ENCODE measurements around the gene MACF1.

The MACF1 gene

DNA sequence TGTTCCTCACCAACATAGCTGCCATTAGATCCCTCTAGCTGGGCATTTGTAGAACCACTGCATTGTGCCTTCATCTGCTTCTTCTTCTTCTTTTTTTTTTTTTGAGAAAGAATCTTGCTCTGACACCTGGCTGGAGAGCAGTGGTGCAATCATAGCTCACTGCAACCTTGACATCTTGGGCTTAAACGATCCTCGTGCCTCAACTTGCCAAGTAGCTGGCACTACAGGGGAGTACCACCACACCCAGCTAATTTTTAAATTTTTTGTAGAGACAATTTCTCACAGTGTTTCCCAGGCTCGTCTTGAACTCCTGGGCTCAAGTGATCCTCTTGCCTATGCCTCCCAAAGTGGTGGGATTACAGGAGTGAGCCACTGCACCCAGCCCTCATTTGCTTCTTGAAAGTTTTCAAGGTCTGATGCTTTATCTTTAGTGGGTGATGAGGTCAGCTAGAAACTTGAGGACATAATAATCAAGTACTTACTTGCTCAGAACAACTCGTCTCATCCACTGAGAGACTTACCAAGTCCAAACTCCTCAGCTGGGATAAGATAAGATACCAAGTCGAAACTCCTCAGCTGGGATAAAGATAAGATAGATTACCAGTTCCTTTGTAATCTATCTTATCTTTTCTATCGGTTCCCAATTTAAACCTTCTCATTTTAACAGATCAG, 71.5 kb downstream of the MACF1 start:
- no peak overlapping the region for H3K4me2 ChIP-seq
- TF ChIP-seq Cebpa-rat (IDR thresholded peaks at IDR 0.05), result no peak
- H3K9me3 ChIP-seq (replicated peaks in 1 of 11), result no peaks in the 10 kb centered on the region
- no peak overlapping the region for H3K4me3 ChIP-seq
- H3K4me1 ChIP-seq, result peaks cover 15 to 50% (median 35%) of the 10 kb centered on the region in 10 experiments
- no peaks in the 10 kb centered on the region for H3K27me3 ChIP-seq
- peaks cover 19 to 99% (median 56%) of the 10 kb centered on the region in 11 experiments; a peak in 18 of 22 replicates for H4K20me1 ChIP-seq
- no peak overlapping the region for H3K27ac ChIP-seq
- no peak overlapping the region for H3K9ac ChIP-seq
- H3K36me3 ChIP-seq, result peaks cover 0 to 39% (median 11%) of the 10 kb centered on the region in 11 experiments; a peak in 14 of 22 replicates

DNA sequence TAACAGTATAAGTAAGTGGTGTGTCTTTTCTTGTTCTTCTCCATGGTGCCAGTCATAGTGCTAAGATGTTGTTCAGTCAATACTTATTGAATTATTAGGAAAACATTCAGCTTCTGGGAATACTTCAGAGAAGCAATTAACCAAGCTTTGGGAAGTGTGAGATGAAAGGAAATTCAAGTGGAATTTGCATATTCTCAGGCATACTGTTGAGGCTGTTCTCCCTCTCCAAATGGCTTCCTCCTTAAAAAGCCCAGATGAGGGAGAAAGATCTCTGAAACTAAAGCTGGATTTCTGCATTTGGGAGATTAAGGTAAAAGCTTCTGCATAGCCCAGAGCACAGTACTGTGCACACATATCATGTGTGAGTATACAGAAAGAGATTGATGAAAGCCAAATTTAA, 73.4 kb downstream of the MACF1 start:
- H3K4me2 ChIP-seq, result peak overlapping the region in 1 of 11 experiments; percentile 28; a peak in 1 of 22 replicates
- H3K9ac ChIP-seq, result no peak overlapping the region
- peaks cover 12 to 99% (median 47%) of the 10 kb centered on the region in 11 experiments; a peak in 17 of 22 replicates for H4K20me1 ChIP-seq
- H3K4me1 ChIP-seq, result peaks cover 0 to 39% (median 22%) of the 10 kb centered on the region in 10 experiments; a peak in 17 of 20 replicates
- H3K27ac ChIP-seq, result no peak overlapping the region
- no peak overlapping the region for H3K4me3 ChIP-seq
- TF ChIP-seq Cebpa-rat (IDR thresholded peaks at IDR 0.05), result no peak
- H3K36me3 ChIP-seq, result peaks cover 12 to 57% (median 25%) of the 10 kb centered on the region in 11 experiments
- no peaks in the 10 kb centered on the region for H3K27me3 ChIP-seq
- no peaks in the 10 kb centered on the region for H3K9me3 ChIP-seq (replicated peaks in 1 of 11)

DNA sequence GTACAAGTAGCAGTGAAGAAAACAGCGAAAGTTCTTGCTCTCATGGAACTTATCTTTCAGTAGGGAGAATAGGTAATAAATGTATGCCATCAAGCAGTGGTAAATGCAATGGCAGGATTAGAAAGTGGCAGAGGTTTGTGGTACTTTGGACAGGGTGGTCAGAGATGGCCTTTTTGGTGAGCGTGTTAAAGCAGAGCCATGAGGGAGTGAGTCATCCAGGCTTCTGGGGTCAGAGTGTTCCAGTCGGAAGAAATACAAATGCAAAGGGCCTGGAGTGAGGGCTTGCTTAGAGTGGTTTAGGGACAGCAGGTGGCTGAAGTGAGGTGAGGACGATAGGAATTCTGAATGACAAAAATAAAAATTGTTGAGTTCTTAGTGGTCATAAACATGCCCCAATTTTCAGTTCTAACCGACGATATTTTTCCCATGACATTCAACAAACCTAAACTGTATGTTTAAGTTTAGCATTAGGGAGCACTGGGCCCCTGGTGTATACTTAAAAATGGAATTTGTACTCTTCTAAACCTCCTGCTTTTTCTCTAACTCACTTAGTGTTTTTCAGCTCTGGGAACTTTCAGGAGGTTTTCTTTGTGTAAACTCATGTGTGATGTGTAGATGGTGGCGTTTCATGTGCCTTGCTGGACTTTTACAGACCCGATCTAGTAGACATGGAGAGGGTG, 78.2 kb downstream of the MACF1 start:
- Histone ChIP-seq H3K4me2 (peak overlapping the region in 7 of 11 experiments; percentile 18 to 82 (median 61); a peak in 12 of 22 replicates), H3K4me1 (peaks cover 18 to 54% (median 36%) of the 10 kb centered on the region in 10 experiments), H3K4me3 (no peak overlapping the region), H4K20me1 (peaks cover 8 to 84% (median 43%) of the 10 kb centered on the region in 11 experiments; a peak in 16 of 22 replicates), H3K9ac (no peak overlapping the region), H3K9me3 (replicated peaks in 1 of 11) (no peaks in the 10 kb centered on the region), H3K36me3 (peaks cover 59 to 79% (median 64%) of the 10 kb centered on the region in 11 experiments), H3K27ac (no peak overlapping the region), H3K27me3 (no peaks in the 10 kb centered on the region)
- TF ChIP-seq Cebpa-rat (IDR thresholded peaks at IDR 0.05), result no peak

DNA sequence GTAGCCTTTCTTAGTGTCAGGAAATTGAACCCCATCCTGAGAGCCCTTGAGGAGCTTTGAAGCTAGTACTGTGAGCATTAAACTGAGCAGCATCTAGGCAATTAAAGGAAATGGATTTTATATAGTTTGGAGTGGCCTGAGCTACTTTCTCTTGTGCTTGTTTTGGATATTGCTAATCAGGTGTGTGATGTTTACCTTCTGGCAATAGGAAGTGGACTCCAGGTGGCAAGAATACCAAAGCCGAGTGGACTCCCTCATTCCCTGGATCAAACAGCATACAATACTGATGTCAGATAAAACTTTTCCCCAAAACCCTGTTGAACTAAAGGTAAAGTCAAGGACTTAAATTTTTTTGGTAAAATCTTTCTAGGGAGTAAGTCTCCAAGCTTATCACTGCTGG, 79.4 kb downstream of the MACF1 start:
- H3K4me3 ChIP-seq, result no peak overlapping the region
- peaks cover 12 to 43% (median 33%) of the 10 kb centered on the region in 10 experiments for H3K4me1 ChIP-seq
- H3K4me2 ChIP-seq, result peak overlapping the region in 8 of 11 experiments; percentile 3 to 82 (median 58); a peak in 14 of 22 replicates
- no peak for TF ChIP-seq Cebpa-rat (IDR thresholded peaks at IDR 0.05)
- no peaks in the 10 kb centered on the region for H3K9me3 ChIP-seq (replicated peaks in 1 of 11)
- H3K9ac ChIP-seq, result no peak overlapping the region
- peaks cover 3 to 72% (median 33%) of the 10 kb centered on the region in 11 experiments; a peak in 16 of 22 replicates for H4K20me1 ChIP-seq
- H3K27ac ChIP-seq, result no peak overlapping the region
- H3K27me3 ChIP-seq, result no peaks in the 10 kb centered on the region
- H3K36me3 ChIP-seq, result peaks cover 71 to 91% (median 76%) of the 10 kb centered on the region in 11 experiments

DNA sequence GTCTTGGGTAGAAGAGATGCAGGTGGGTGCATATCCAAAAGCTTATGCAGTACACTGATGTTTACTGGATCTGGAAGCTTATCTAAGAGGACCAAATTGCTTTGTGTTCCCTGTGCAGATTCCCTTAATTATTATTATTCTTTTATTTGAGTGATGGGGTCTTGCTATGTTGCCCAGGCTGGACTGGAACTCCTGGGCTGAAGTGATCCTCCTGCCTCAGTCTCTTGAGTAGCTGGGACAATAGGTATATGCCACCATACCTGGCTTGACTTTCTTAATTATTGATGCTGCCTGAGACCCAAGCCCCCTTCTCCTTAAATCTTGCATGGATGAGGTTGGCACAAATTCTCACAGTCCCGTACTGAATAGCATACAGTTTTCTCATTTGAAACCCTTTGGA, 83.0 kb downstream of the MACF1 start:
- H3K9ac ChIP-seq, result no peak overlapping the region
- no peak overlapping the region for H3K4me3 ChIP-seq

DNA sequence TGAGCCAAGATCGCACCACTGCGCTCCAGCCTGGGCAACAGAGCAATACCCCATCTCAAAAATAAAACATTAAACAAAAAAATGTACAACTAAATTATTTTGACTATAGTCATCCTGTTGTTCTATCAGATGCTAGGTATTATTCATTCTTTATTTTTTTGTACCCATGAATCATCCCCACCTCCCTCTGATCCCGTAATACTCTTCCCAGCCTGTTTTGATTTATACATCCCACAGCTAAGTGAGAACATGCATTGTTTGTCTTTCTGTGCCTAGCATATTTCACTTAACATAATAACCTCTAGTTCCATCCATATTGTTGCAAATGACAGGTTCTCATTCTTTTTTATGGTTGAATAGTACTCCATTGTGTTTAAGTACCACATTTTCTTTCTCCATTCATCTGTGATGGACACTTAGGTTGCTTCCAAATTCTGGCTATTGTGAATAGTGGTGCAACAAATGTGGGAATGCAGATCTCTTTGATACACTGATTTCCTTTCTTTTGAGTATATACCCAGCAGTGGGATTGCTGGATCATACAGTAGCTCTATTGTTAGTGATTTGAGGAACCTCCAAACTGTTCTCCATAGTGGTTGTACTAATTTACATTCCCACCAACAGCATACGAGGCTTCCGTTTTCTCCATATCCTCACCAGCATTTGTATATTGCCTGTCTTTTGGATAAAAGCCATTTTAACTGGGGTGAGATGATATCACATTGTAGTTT, 84.4 kb downstream of the MACF1 start:
- Histone ChIP-seq H3K4me3 (no peak overlapping the region), H3K4me2 (no peak overlapping the region), H3K27me3 (no peaks in the 10 kb centered on the region), H3K4me1 (peaks cover 9 to 20% (median 16%) of the 10 kb centered on the region in 10 experiments), H3K9me3 (replicated peaks in 1 of 11) (no peaks in the 10 kb centered on the region), H3K36me3 (peaks cover 96 to 100% (median 99%) of the 10 kb centered on the region in 11 experiments), H3K9ac (no peak overlapping the region), H3K27ac (no peak overlapping the region), H4K20me1 (peaks cover 0 to 42% (median 5%) of the 10 kb centered on the region in 11 experiments; a peak in 7 of 22 replicates)
- TF ChIP-seq Cebpa-rat (IDR thresholded peaks at IDR 0.05), result no peak

More for the DNA sequence above, 83.0 kb downstream of the MACF1 start:
- H4K20me1 ChIP-seq, result peaks cover 0 to 56% (median 11%) of the 10 kb centered on the region in 11 experiments; a peak in 8 of 22 replicates
- H3K27me3 ChIP-seq, result no peaks in the 10 kb centered on the region
- H3K4me1 ChIP-seq, result peaks cover 9 to 33% (median 29%) of the 10 kb centered on the region in 10 experiments
- TF ChIP-seq Cebpa-rat (IDR thresholded peaks at IDR 0.05), result no peak
- peaks cover 96 to 100% (median 99%) of the 10 kb centered on the region in 11 experiments for H3K36me3 ChIP-seq
- H3K27ac ChIP-seq, result no peak overlapping the region
- H3K4me2 ChIP-seq, result no peak overlapping the region
- H3K9me3 ChIP-seq (replicated peaks in 1 of 11), result no peaks in the 10 kb centered on the region

DNA sequence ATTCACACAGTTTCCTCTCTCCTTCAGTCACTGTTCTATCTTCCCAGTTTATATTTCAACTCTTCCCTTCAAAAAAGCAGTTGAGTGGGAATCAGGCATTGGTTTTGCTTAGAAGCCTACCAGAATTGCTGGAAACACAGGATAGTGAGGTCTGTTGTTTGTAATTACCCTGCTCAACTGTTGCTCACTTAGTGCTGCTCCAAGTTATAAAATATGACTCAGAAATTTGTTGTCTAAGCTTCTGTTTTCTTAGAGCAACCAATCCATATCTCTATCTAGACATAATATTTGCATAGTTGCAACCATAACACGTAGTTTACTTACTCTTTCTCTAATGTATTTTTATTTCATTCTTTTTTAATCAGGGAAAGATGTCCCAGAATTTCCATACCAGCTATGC, 87.9 kb downstream of the MACF1 start:
- Histone ChIP-seq H3K9me3 (replicated peaks in 1 of 11) (no peaks in the 10 kb centered on the region), H3K36me3 (peaks cover 95 to 100% (median 97%) of the 10 kb centered on the region in 11 experiments), H4K20me1 (peaks cover 0 to 23% (median 0%) of the 10 kb centered on the region in 11 experiments; a peak in 4 of 22 replicates), H3K27me3 (no peaks in the 10 kb centered on the region), H3K4me1 (peaks cover 0 to 10% (median 2%) of the 10 kb centered on the region in 10 experiments; a peak in 5 of 20 replicates), H3K27ac (no peak overlapping the region), H3K4me2 (no peak overlapping the region), H3K4me3 (no peak overlapping the region), H3K9ac (peak overlapping the region in 1 of 11 experiments; percentile 7; a peak in 1 of 22 replicates)
- no peak for TF ChIP-seq Cebpa-rat (IDR thresholded peaks at IDR 0.05)

DNA sequence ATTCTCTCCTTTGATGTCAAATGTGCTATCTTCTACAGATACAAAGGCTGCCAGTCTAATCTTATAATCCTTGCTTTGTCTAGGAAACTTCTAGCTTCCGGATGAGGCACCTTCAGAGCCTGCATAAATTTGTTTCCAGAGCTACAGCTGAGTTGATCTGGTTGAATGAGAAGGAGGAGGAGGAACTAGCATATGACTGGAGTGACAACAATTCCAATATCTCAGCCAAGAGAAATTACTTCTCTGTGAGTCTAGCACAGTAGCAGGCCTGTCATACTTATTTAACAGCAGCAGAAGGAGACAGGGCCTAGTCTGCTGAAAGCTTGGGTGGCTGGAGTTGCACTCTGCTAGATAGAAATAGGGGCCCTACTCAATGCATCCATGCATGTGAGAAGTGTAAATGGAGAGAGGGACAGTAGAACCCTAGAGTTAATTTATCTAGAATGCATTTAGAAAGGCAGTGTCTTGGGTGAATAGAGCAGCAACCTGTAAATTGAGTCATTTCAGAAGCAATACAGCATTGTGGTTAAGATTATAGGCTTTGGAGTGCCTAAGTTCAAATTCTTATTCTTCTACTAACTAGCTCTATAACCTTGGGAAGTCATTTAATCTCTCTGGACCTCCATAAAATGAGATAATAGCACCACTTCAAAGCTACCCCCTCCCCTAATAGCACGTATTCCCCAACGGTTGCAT, 89.0 kb downstream of the MACF1 start:
- TF ChIP-seq Cebpa-rat (IDR thresholded peaks at IDR 0.05), result no peak
- H4K20me1 ChIP-seq, result peaks cover 0 to 28% (median 0%) of the 10 kb centered on the region in 11 experiments; a peak in 4 of 22 replicates
- no peak overlapping the region for H3K9ac ChIP-seq

More for the DNA sequence above, 89.0 kb downstream of the MACF1 start:
- Histone ChIP-seq H3K9me3 (replicated peaks in 1 of 11) (no peaks in the 10 kb centered on the region), H3K4me1 (peaks cover 0 to 10% (median 2%) of the 10 kb centered on the region in 10 experiments; a peak in 5 of 20 replicates), H3K36me3 (peaks cover 94 to 99% (median 97%) of the 10 kb centered on the region in 11 experiments), H3K4me2 (no peak overlapping the region), H3K27ac (no peak overlapping the region), H3K4me3 (no peak overlapping the region), H3K27me3 (no peaks in the 10 kb centered on the region)

All from BLaER1 treated with 17β-estradiol and CSF1 and Interleukin-3, amounts not matched to agents 10 nM and 100 nM (cell line).